H9 (cell line): ENCODE data around the gene ATG9B. TPM values are rescaled to one million over a fixed set of nuclear protein-coding genes. Genes with fewer than 3 reads are reported as not detected.
"Not testable (repeated sequence)": the region's sequence is repeated elsewhere in the genome, so short reads cannot be mapped to it uniquely, and the experiment has no call there.

ENCODE experiments used
- DNase-seq: peaks from one replicate; pipeline ENCODE4 v3.0.0-alpha.2; 2017
- H2AFZ ChIP-seq: one replicate; pipeline ENCODE4 v1.6.1; 2013; ENCODE audit warnings: mild to moderate bottlenecking, low read length, control low read depth, moderate library complexity
- H2AK5ac ChIP-seq: 2 replicates; pipeline ENCODE4 v1.6.1; 2013; ENCODE audit warnings: low read length, control low read depth, mixed read lengths; ENCODE audit not compliant: insufficient read length
- H2BK120ac ChIP-seq: one replicate; pipeline ENCODE4 v1.6.1; 2013; ENCODE audit warnings: low read depth, mild to moderate bottlenecking, low read length, control low read depth, inconsistent platforms; ENCODE audit not compliant: poor library complexity, severe bottlenecking
- H2BK12ac ChIP-seq: 2 replicates; pipeline ENCODE4 v1.6.1; 2013; ENCODE audit warnings: low read length, control low read depth, mixed read lengths, low read depth; ENCODE audit not compliant: insufficient read length
- H2BK15ac ChIP-seq: 2 replicates; pipeline ENCODE4 v1.6.1; 2013; ENCODE audit warnings: low read depth, low read length, control low read depth
- H2BK20ac ChIP-seq: one replicate; pipeline ENCODE4 v1.6.1; 2013; ENCODE audit warnings: low read depth, mild to moderate bottlenecking, low read length, control low read depth, inconsistent platforms; ENCODE audit not compliant: poor library complexity, severe bottlenecking
- H2BK5ac ChIP-seq: 2 replicates; pipeline ENCODE4 v1.6.1; 2013; ENCODE audit warnings: low read length, control low read depth, mixed read lengths; ENCODE audit not compliant: insufficient read length
- H3K14ac ChIP-seq: 2 replicates; pipeline ENCODE4 v1.6.1; 2013; ENCODE audit warnings: low read length, control low read depth; ENCODE audit not compliant: insufficient read depth
- H3K18ac ChIP-seq: 2 replicates; pipeline ENCODE4 v1.6.1; 2013; ENCODE audit warnings: low read depth, mild to moderate bottlenecking, mixed read lengths, low read length, control low read depth; ENCODE audit not compliant: insufficient read length
- H3K23ac ChIP-seq: 2 replicates; pipeline ENCODE4 v1.6.1; 2013; ENCODE audit warnings: low read length, control low read depth, mixed read lengths, low read depth; ENCODE audit not compliant: insufficient read length
- H3K23me2 ChIP-seq: 2 replicates; pipeline ENCODE4 v1.6.1; 2013; ENCODE audit warnings: low read depth, mild to moderate bottlenecking, mixed read lengths, low read length, control low read depth; ENCODE audit not compliant: insufficient read length, poor library complexity, severe bottlenecking
- H3K27ac ChIP-seq: 2 replicates; pipeline ENCODE4 v1.5.1; 2013; ENCODE audit warnings: low read length, control low read depth, mixed read lengths, low read depth; ENCODE audit not compliant: insufficient read length
- H3K27me3 ChIP-seq: 2 replicates; pipeline ENCODE4 v1.6.1; 2013; ENCODE audit warnings: low read length, control low read depth, inconsistent platforms; ENCODE audit not compliant: insufficient read depth
- H3K4ac ChIP-seq: 2 replicates; pipeline ENCODE4 v1.6.1; 2013; ENCODE audit warnings: low read depth, mild to moderate bottlenecking, control low read depth, inconsistent platforms, low read length, moderate library complexity
- H3K4me1 ChIP-seq: 2 replicates; pipeline ENCODE4 v1.6.1; 2013; ENCODE audit warnings: low read length, control low read depth, inconsistent platforms; ENCODE audit not compliant: insufficient read depth
- H3K4me2 ChIP-seq: 2 replicates; pipeline ENCODE4 v1.6.1; 2013; ENCODE audit warnings: low read length, control low read depth, mixed read lengths; ENCODE audit not compliant: insufficient read length, insufficient read depth
- H3K56ac ChIP-seq: 2 replicates; pipeline ENCODE4 v1.6.1; 2013; ENCODE audit warnings: low read depth, mild to moderate bottlenecking, mixed read lengths, low read length, control low read depth; ENCODE audit not compliant: insufficient read length
- H3K79me1 ChIP-seq: 2 replicates; pipeline ENCODE4 v1.6.1; 2013; ENCODE audit warnings: low read depth, mild to moderate bottlenecking, moderate library complexity, low read length, control low read depth, inconsistent platforms; ENCODE audit not compliant: insufficient read depth, poor library complexity, severe bottlenecking
- H3K79me2 ChIP-seq: 2 replicates; pipeline ENCODE4 v1.6.1; 2013; ENCODE audit warnings: low read length, control low read depth, inconsistent platforms; ENCODE audit not compliant: insufficient read depth
- H3K9ac ChIP-seq: 2 replicates; pipeline ENCODE4 v1.6.1; 2013; ENCODE audit warnings: low read length, control low read depth, mixed read lengths; ENCODE audit not compliant: insufficient read length; ENCODE audit errors: extremely low read depth
- H3K9me3 ChIP-seq: one replicate; pipeline ENCODE4 v1.6.1; 2013; ENCODE audit warnings: low read depth, low read length, inconsistent platforms; ENCODE audit not compliant: control insufficient read depth
- H3T11ph ChIP-seq: one replicate; pipeline ENCODE4 v1.6.1; 2013; ENCODE audit warnings: mild to moderate bottlenecking, low read length, control low read depth, inconsistent platforms
- H4K20me1 ChIP-seq: one replicate; pipeline ENCODE4 v1.6.1; 2013; ENCODE audit not compliant: control insufficient read depth, insufficient read length, insufficient read depth
- H4K5ac ChIP-seq: 2 replicates; pipeline ENCODE4 v1.6.1; 2013; ENCODE audit warnings: low read depth, mild to moderate bottlenecking, mixed read lengths, low read length, control low read depth; ENCODE audit not compliant: insufficient read length
- H4K8ac ChIP-seq: replicated peaks from 2 replicates; pipeline ENCODE4 v1.6.1; 2013; ENCODE audit warnings: low read length, control low read depth, mixed read lengths, low read depth; ENCODE audit not compliant: insufficient read length
- H4K91ac ChIP-seq: 2 replicates; pipeline ENCODE4 v1.6.1; 2013; ENCODE audit warnings: low read depth, mild to moderate bottlenecking, moderate library complexity, mixed read lengths, low read length, control low read depth; ENCODE audit not compliant: insufficient read length
- H3K27ac Mint-ChIP-seq, 3 experiments: 2 replicates in 2 of 3; 3 replicates in 1 of 3; pipeline ENCODE4 v1.8.0; 2020 to 2021; ENCODE audit warnings: mixed read lengths in 3 of 3, mild to moderate bottlenecking in 1 of 3, moderate library complexity in 1 of 3
- H3K27me3 Mint-ChIP-seq: 2 replicates; pipeline ENCODE4 v1.8.0; 2021; ENCODE audit warnings: low read depth, mild to moderate bottlenecking, moderate library complexity, mixed read lengths
- H3K36me3 Mint-ChIP-seq, 3 experiments: 2 replicates in 2 of 3; 3 replicates in 1 of 3; pipeline ENCODE4 v1.8.0; 2020 to 2021; ENCODE audit warnings: low read depth in 3 of 3, mixed read lengths in 3 of 3; ENCODE audit not compliant: insufficient read depth in 1 of 3
- H3K4me1 Mint-ChIP-seq, 2 experiments: 2 replicates each; pipeline ENCODE4 v1.8.0; 2020; ENCODE audit warnings: mixed read lengths in 2 of 2
- H3K4me3 Mint-ChIP-seq, 2 experiments: 2 replicates in 1 of 2; 3 replicates in 1 of 2; pipeline ENCODE4 v1.8.0; 2020 to 2021; ENCODE audit warnings: mild to moderate bottlenecking in 2 of 2, mixed read lengths in 2 of 2, moderate library complexity in 1 of 2
- H3K9me3 Mint-ChIP-seq, 2 experiments: 2 replicates in 1 of 2; 3 replicates in 1 of 2; pipeline ENCODE4 v1.8.0; 2020; ENCODE audit warnings: mild to moderate bottlenecking in 2 of 2, mixed read lengths in 2 of 2, moderate library complexity in 1 of 2
- WGBS: extraction: QIAGEN DNeasy Blood & Tissue Kit; methylation state at CpG from one replicate; pipeline ENCODE4 v1.1.7; 2013; ENCODE audit warnings: missing lambda C conversion rate, low lambda C conversion rate, mixed read lengths; ENCODE audit not compliant: insufficient read length; ENCODE audit errors: extremely low coverage; 5-methylcytosine and 5-hydroxymethylcytosine counted together
- total RNA-seq: library from RNA; stranded (reverse); gene quantifications from 2 replicates; pipeline ENCODE4 v1.2.1, GENCODE V29; 2021

The ATG9B gene
- total RNA-seq, 1 experiment from 2014 or later, result 1.5 TPM

- Mint-ChIP-seq H3K4me3 (peak overlapping the region; percentile 87 to 90), H3K27ac (peak overlapping the region in 2 of 3 experiments; percentile 96 to 98; a peak in 4 of 7 replicates), H3K27me3 (peaks cover 31% of the 10 kb centered on the region), H3K4me1 (peaks cover 22 to 34% of the 10 kb centered on the region in 2 experiments)
- H2BK20ac ChIP-seq, H4K5ac ChIP-seq, H3K79me2 ChIP-seq, H3K27ac ChIP-seq, H3K23me2 ChIP-seq, H2AFZ ChIP-seq, H3K4me1 ChIP-seq, H2BK5ac ChIP-seq, H3K9me3 Mint-ChIP-seq, H3K27me3 ChIP-seq, H3K36me3 Mint-ChIP-seq, H3K9me3 ChIP-seq, H2BK12ac ChIP-seq, H4K91ac ChIP-seq, H3K4ac ChIP-seq, H3K9ac ChIP-seq, H3K23ac ChIP-seq, H3T11ph ChIP-seq, H4K20me1 ChIP-seq, H2AK5ac ChIP-seq, H3K79me1 ChIP-seq, H2BK15ac ChIP-seq, H3K56ac ChIP-seq, H3K14ac ChIP-seq, H4K8ac ChIP-seq: not testable (repeated sequence)
- peak overlapping the region; percentile 16 for H3K18ac ChIP-seq
- peak overlapping the region; percentile 40 for H2BK120ac ChIP-seq
- peak; percentile 58 for DNase-seq
- H3K4me2 ChIP-seq, result peak overlapping the region; percentile 59
- no CpG with 5 or more reads among the region's 19 CpGs for WGBS
These were observed 2.8 kb upstream of the ATG9B start for GRCh38 chr7:151026771-151027727.
